ENCODE measurements around the gene SCAMP5.

SCAMP5 gene

DNA sequence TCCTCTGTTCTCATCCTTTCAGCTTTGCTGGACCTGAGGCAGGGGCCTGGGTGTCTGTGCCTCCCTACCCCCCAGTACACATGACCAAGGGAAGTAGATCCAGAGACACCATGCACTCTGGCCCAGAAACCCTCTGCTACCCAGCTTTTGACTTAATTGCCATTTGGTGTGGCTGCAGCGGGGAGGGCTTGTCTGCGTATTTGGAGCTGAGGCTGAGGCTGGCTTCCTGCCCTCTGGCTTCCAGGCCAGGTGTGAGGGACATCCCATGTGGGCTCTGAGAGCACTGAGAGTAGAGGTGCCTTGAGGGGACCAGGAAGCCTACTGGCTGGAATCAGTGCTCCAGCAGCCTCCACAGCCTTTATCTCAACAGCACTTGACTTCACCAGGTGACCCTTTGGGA lies 54.9 kb downstream of the SCAMP5 start:
- DNase-seq: no peak

DNA sequence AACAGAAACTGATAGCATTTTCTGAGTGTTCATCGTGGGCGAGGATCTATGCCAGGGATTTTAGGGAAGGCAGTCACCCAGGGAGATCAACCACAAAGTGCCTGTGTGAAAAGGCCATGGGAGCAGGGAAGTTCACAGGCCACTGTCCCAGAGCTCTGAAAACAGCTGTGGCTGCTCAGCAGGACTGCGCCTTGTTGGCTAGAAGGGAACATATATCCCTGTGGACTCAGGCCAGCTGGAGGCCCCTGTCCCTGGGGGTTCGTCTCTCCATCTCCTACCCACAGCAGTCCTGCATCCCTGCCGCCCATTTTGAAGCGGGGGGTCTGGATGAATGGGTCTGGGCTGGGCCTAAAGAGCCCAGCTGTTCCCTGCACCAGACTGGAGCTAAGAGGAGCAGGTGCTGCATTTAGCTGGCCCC lies 55.8 kb downstream of the SCAMP5 start:
- no peak for DNase-seq

GRCh38 chr15:75051711-75052110 lies 56.3 kb downstream of the SCAMP5 start:
- no peak for DNase-seq

- DNase-seq: no peak
Measured at GRCh38 chr15:75052972-75053747, 57.8 kb downstream of the SCAMP5 start.

- no peak for DNase-seq
Measured at GRCh38 chr15:75053748-75054125, 58.4 kb downstream of the SCAMP5 start.

DNA sequence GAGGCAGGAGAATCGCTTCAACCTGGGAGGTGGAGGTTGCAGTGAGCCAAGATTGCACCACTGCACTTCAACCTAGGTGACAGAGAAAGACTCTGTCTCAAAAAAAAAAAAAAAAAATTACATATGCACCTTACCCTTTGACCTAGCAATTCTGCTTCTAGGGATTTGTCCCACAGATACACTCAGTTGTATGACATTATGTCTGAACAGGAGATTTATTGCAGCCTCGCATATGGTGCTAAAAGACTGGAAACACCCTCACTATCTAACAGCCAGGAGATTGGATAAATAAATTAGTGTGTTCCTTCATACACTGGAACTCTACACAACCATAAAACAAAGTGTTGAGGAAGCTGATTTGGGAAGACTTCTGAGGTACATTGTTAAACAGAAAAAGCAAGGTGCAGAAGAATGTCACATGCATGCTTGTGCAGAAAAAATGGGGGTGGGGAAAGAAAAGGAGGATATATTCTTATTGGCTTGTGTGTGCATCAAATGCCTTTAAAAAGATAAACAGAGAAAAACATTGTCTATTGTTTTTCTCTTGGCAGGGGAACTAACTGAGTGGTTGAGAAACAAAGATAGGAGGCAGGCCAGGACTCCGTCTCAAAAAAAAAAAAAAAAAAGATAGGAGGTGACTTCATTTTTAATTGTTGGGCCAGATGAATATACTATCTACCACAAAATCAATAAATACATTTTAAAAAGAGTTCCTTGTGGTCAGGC lies 59.0 kb downstream of the SCAMP5 start:
- DNase-seq: no peak

GRCh38 chr15:75056036-75056435 lies 60.7 kb downstream of the SCAMP5 start:
- DNase-seq: no peak

DNA sequence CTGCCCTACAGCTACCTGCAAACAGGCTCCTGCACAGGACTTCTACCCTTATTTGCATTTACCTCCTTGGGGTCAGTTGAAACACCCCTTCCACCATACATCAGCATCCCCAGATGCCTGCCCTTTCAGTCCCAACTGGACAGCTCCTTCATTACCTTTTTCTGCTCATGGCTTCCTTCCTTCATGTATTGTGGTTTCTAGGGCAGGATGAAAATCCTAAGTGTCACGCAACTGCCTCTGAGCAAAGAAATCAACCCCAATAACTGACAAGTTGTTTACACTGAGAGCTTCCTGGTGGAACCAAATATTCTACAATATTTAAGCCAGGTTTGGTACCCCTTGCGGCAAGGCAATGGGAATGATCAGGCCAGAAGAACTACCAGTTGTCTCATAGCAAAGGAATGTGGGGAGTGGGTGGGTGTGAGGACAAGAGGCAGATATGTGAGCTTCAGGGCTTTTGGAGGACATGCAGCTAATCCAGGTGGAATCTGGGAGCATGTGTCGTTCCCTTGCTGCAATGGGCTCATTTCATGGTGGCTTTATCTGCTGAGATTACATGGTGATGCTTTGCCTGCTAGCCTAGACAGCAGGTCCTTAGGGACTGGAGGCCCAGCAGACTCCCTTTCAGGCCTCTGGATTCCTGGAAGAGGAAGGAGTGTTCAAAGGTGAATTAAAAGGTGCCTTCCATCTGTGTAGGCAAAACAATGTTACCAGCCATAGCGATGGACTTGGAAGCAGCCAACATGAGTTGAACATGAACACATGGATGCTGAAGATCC lies 63.0 kb downstream of the SCAMP5 start:
- DNase-seq: no peak

GRCh38 chr15:75059607-75060006 lies 64.2 kb downstream of the SCAMP5 start:
- no peak for DNase-seq

GRCh38 chr15:75061272-75061671 lies 65.9 kb downstream of the SCAMP5 start:
- no peak for DNase-seq

DNA sequence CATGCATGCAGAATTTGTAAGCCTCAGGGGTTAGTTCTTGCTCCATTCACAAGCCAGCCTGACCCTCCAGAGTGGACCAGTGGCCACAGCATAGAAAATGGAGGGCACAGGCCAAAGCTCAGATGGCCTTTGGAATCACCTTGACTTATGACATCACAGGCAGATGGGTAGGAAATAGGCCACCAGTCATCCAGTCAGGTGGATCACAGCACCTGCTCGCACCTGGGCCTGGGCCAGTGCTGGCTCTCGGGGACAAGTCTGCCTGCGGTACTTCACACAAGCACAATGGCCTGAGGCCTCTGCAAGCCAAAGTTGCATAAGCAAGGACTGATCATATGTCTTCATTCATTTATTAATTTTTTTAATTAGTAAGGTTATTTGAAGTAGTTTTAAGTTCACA lies 67.3 kb downstream of the SCAMP5 start:
- no peak for DNase-seq

- DNase-seq: no peak
Measured at GRCh38 chr15:75063338-75063737, 68.0 kb downstream of the SCAMP5 start.

DNA sequence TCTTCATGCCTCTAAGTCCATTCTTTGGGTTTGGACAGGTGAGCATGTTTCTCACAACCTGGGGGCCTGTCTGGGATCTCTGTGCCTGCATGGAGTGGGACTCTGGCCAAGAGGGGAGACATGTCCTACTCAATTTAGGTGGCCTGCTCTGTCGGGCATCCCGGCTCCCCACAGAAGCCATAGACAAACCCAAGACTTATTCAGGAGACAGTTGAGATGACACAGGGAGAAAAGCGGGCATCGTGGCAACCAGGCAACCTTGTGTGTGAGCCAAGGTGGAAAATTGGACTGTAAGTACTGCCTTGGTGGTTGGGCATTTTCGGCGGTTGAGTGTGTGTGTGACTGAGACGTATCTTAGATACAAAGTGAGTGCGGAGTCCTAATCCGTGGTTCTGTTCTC lies 68.5 kb downstream of the SCAMP5 start:
- DNase-seq: no peak

GRCh38 chr15:75064846-75065245 lies 69.5 kb downstream of the SCAMP5 start:
- no peak for DNase-seq

GRCh38 chr15:75065467-75065850 lies 70.1 kb downstream of the SCAMP5 start:
- no peak for DNase-seq

- DNase-seq: no peak
Measured at GRCh38 chr15:75065851-75066509, 70.6 kb downstream of the SCAMP5 start.

GRCh38 chr15:75067123-75067830 lies 71.9 kb downstream of the SCAMP5 start:
- DNase-seq: peak; percentile 9

GRCh38 chr15:75068748-75069147 lies 73.4 kb downstream of the SCAMP5 start:
- no peak for DNase-seq

GRCh38 chr15:75069301-75069925 lies 74.0 kb downstream of the SCAMP5 start:
- no peak for DNase-seq

DNA sequence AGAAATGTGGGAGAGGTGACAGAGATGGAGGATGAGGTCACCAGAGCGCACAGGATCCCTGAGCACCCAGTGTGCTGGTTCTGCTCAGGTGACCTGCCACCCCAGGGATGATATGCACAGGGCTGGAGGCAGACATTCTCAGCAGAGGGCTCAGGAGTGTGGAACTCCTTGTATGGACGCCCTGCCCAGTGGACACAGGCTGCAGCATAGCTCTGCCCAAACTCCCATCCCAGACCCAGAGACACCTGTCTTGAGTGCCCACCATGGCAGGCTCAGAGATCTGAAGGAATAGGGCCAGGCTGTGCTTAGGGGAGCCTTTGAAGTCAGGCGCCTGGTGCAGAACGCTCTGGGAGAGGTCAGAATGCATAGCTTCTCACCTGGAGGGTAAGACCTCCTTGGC lies 75.3 kb downstream of the SCAMP5 start:
- DNase-seq: no peak
